Fibroblast of skin of back (primary cell): ENCODE data around the gene INVS.
"Not testable (repeated sequence)": the region's sequence is repeated elsewhere in the genome, so short reads cannot be mapped to it uniquely, and the experiment has no call there.

ENCODE experiments used
- DNase-seq: peaks from one replicate; pipeline ENCODE4 v3.0.0-alpha.2; 2013

INVS gene

DNA sequence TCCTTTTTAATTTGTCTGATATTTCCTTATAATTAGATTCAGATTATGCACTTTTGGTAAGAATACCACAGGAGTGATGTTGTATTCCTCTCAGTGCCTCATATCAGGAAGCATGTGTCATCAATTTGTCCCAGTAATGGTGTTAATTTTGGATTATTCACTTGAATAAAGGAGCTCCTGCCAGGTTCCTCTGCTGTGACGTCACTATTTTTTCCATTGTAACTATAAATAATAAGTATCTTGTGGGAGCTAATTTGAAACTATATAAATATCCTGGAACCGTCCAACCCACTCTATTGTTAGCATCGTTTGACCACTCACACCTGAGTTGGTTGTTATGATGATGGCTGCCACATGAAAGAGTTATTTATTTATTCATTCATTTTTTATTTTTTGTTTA, 107.9 kb downstream of the INVS start:
- peak; percentile 42 for DNase-seq

DNA sequence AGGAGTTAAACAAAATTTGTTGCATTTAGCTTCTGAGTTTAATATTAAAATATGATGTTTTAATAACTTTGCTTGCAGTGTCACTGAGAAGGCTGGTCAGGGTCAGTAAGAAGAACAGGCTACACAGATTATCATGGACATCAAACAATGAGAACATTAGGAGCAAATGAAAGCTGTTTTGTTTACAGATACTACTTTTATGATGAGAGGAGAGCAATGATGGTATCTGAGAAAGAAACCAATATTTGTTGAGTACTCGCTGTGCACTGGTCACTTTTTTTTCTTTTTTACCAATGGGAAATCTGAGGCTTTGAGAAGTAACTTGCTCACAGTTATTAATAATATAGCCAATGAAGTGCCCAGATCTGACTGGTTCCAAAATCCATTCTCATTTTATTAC, 109.6 kb downstream of the INVS start:
- DNase-seq, result no peak

DNA sequence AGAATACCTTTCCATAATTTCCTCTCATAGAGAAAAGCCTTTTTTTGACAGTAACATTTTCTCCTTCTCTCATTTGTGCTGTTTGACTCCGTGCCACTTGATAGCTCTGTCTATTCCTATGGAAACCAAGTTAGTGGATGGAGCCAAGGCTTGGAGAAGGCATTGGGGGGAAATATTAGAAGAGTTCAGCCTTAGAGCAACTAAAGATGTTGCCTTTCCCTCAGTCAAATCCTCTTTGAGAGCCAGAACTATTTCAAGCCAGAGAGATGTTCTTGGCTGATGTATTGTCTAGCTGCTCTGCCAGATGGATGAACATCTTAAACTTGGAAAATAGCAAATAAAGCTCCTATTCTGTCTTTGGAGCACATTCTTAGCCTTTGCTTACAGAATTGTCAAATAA, 112.4 kb downstream of the INVS start:
- no peak for DNase-seq

DNA sequence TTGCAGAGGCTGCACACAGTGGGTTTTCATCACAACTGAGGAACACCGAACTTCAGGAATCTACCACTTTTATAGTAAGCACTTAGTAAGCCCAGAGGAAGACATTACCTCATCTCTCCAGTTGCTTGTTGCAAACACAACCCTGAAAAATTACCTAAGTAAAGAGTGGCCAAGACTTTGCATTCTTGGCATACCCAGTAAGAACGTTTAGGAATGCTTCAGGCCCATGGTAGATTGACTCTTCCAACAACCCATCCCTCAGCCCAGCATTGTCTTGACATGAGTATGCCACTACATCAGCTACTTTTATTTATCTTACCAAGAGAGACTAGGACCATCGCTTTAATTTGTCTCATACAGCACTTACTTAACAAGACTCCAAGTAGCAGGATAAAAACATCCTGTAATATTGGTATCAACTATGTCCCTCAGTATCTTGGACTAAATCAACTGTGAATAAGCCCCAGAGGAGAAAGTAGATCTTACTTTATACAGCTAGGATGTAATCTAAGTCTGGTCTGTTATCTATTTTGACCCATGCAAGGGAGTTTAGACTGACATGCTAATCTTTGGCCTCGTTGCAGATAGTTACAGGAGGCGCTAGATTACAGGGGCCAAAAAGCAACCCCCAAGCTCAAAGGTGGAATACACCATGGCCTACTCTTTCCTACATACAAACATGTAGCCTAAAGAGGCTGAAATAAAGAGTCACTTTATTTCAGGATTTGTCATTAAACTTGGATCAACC, 114.9 kb downstream of the INVS start:
- peak; percentile 89 for DNase-seq

DNA sequence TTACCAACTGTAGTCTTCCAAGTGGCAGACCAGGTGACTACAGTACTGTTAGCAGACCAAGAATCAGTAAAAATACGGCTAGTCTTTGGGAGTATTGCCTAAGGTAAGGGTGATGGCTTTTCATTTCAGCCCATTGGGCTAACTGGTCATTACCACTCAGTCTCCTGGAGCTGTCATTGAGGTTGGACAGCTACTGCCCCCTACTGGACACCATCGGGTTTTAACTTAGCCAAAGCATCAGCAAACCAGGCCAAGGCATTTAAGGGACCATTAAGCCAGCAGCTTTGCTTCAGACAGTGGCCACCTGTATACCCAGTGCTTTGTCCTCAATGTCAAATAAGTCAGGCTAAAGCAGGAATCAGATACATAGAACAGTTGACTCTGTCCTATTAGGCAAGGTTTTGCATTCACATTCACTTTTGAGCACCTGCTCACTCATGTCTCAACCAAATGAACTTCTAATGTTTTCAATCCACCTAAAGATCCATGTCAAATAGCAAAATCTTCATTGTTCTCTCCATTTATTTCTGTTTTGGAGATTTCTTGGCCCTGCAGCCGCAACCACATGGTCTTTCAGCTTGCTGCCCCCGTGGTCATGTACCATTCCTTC, 117.2 kb downstream of the INVS start:
- DNase-seq, result peak; percentile 41

DNA sequence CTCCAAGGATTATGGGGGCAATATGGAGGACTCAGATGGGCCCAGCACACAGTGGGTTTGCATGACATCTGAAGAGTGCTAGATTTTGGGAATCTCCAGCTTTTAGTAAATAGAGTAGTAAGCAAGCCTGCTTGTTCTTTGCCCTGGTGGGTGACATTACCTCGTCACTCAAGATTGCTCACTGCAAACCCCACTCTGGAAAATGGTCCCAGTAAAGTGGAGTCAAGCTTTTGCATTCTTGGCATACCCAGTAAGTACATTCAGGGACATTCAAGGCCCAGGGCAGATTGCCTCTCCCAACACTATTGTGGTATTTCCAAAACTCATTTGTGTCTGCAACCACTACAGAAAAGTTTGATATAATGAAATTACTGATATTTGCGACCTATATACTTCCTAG, 118.5 kb downstream of the INVS start:
- peak; percentile 18 for DNase-seq

DNA sequence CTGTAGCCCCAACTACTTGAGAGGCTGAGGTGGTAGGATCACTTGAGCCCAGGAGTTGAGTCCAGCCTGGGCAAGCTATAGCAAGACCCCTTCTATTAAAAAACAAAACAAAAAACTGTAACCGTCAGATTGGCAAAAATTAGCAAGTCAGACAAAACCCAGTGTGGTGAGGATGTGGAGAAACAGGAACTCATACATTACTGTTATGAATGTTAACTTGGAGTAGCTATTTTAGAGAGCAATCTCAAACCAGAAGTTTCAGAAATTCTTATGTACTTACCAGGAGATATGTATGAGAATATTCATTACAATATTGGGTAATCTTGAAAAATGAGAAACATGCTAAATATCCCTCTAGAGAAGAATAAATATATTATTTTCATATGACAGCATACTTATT, 120.3 kb downstream of the INVS start:
- no peak for DNase-seq

DNA sequence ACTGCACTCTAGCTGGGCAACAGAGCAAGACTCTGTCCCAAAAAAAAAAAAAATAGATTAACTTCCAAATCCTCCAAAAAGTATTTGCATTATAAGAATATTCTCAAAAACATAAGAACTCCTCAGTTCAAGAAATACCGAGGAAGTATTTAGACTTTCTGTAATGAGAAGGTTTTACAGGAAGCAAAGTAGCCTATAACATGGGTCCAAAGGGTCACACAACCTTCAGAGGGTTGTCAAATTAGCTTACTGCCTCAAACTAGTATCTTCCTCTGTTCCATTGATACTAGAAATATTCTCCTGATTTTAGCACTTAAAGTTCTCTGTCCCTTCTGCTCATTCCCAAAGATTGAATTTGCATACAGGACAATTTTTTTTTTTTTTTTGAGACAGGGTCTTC, 121.9 kb downstream of the INVS start:
- no peak for DNase-seq

DNA sequence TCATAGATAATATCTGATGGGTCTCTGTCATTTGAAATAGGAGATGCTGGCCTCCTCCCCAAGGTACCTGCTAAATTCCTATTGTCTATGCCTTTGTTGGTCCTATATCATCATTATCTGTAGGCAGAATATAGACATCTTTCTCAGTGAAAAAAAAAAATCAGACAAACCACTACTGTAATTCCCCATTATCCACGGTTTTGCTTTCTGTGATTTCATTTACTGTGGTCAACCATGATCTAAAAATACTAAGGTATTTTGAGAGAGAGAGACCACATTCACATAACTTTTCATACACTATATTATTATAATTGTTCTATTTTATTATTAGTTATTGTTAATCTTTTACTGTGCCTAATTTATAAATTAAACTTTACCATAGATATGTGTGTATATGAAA, 122.5 kb downstream of the INVS start:
- no peak for DNase-seq

DNA sequence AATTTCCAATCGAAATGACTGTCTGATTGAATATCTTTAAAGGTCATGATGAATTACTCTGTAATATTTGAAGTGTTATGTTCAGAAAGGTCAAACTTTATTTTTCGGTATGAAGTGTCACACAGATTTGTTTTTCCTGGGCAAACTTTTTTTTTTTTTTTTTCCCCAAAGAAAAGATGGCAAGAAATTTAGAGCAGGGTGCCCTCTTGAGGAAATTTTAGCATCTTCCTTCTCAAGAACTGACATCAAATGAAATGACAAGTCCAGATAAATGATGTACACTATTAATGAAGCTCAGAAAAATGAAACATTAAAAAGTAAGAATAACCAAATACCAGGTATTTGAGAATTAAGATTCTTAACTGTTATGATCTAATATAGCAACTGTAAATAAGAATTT, 123.6 kb downstream of the INVS start:
- peak; percentile 56 for DNase-seq

DNA sequence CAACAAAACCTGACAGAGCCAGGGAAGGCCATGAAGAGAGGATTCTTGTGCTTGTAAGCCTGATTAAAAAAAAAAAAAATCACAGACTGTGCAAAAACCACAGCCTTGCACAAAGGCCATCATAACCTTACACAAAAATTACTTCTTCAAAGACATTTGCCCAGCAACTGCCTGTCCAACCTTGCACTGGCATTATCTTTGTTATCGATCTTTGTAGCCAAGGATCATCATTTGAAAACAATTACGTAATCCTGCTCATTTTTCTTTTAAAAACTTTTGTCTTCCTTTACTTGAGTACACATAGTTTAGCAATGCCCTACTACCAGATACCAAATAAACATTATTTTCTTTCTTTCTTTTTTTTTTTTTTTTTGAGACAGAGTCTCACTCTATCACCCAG, 128.6 kb downstream of the INVS start:
- DNase-seq, result no peak

DNA sequence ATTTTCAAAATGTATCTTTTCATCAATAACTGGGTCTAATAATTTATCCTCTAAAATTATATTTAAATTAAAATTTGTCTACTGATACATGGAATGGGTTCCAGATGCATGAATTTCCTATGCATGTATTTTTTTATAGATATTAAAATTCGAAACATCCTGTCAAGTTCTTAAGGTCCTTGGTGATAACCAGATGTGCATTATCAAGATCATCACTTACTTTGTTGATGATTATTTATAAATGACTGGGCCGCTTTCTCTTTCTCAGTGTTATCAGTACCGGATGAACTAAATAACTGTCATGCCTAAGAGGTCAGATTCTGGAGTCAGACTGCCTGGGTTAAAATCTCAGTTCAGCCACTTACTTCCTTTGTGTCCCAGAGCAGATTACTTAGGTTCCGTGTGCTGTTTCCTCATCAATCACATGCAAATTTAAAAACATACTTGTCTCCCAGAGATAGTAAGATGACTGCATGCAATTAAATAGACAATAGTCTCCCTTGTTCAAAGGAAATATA, 129.4 kb downstream of the INVS start:
- DNase-seq, result no peak

DNA sequence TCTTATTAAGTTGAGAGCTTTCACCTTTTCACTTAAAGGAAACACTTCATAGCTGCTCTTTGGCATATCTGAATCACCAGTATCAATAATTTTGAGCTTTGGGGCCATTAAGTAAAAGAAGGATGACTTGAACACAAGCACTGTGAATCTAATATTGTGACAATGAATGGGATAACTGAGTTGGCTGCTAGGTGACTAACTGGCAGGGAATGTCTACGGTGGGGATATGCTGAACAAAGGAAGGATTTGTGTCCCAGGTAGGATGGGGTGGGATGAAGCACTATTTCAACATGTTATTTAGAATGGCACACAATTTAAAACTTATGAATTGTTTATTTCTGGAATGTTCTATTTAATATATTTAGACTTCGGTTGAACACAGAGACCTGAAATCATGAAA, 130.1 kb downstream of the INVS start:
- DNase-seq, result no peak

DNA sequence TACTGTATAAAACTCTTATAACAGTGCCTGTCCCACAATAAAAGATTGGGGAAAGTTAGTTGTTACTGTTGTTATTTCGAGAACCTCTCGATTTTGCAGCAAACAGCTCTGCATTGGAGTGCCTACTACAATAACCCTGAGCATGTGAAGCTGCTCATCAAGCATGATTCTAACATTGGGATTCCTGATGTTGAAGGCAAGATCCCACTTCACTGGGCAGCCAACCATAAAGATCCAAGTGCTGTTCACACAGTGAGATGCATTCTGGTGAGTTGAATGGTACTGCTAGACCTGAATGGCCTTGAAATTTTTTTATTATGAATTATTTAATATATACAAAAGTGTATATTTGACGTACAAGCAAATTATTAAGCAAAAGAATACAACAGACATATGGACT, 130.5 kb downstream of the INVS start:
- no peak for DNase-seq

DNA sequence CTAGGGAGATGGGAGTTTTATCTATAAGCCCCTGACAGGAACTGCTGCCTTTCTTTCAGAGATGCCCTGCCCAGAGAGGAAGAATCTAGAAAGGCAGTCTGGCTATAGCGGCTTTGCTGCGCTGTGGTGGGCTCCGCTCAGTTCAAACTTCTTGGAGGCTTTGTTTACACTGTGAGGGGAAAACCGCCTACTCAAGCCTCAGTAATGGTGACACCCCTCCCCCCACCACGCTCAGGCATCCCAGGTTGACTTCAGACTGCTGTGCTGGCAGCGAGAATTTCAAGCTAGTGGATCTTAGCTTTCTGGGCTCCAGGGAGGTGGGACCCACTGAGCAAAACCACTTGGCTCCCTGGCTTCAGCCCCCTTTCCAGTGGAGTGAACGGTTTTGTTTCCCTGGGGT, 137.9 kb downstream of the INVS start:
- not testable (repeated sequence) for DNase-seq

DNA sequence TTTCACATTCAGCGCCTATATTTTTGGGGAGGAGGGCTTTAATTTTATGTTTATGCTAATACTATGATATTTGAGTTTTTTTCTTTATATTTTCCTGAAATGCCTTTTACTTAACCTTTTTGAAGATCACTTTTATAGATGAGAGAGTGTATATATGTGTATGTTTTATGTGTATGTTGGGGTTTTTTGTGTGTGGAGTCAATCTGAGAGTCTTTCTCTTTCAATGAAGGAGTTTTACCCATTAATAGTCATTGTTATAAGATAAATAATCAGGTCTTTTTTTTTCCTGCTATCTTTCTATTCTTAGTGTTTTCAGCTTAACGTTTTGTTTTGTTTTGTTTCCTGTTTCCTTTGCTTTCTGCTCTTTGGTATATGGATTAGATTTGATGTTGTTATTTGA, 141.5 kb downstream of the INVS start:
- DNase-seq, result no peak

DNA sequence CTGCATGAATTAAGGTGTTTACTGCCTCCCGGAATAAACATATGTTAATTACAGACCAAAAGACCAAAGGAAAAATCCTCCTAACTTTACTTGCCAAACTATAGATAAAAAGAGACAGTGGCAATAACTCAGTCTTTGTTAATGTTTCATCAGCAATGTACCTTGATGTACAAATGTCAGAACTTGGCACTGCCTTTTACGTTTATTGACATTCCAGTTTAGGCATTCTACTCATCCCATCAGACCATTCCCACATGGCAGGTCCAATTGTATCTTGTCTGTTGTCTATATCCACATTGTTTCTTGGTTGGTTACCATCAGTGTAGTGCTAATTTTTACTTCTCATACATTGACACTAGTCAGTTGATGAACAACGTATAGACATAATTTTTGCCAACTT, 168.2 kb downstream of the INVS start:
- DNase-seq, result no peak

DNA sequence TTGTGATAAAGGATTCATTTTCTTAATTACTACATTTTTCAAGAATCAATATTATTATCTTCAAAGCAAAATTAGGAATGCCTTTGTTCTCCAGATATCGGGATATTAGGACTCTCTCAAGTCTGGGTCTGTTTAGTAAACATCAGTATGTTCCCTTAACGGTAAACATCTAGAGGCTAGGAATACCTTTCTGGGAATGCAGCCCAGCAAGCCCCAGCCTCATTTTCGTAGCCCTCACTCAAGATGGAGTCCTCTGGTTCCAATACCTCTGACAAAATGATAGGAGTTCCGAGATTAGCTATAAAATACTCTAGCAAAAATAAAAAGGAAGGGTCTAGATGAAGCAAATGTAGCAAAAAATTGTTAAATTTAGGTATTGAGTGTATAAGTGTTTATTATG, 169.2 kb downstream of the INVS start:
- no peak for DNase-seq

DNA sequence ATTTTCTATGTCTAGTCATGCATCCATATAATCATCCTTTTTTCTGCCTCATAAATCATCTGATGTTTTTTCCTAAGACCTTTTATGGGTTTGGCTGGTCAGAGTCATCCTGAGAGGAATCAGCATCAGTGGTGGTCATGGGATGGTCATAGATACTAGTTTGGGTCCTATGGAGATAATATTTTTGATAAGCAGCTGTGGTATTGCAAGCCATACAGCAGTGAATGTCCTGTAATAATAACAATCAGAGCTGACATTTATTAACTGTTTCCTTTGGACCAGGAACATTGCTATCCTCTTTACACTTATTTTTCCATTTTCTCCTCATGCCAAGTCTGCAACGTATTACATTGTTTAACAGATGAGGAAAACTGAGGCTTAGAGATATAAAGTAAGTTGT, 170.6 kb downstream of the INVS start:
- DNase-seq, result no peak

DNA sequence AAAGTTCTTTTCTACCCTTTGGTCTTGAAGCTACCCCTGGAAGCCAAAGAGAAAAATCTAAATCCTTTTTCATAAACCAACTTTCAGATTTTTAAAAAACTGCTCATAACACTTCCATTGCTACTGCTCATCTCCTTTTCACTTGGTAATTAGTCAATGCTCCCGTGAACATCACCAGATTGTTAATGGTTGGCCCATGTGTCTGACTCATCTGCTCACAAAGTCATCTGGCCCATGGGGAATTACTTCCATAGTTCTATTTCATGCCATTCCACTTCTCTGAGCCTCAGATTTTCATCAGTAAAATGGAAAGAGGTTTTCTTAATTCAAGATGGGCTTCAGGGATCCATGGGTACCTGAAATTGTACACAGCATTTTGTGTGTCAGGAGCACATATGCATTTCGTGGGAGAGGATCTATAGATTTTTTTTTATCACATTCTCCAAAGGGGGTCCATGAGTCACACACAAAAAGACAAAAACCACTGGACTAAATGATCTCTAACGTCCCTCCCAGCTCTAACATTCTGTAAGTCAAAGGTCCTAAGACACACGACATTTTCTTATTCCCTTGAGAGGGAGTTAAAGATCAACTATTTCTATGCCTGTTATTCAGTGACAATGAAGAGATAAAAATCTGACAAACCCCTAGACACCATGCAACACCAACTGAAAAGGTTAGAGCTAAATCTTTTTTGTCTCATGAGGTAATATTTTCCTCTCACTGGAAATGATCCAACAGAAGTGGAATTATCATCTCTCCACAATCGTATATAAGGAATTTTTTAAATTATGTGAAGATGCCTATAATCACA, 178.3 kb downstream of the INVS start:
- DNase-seq, result peak; percentile 86

DNA sequence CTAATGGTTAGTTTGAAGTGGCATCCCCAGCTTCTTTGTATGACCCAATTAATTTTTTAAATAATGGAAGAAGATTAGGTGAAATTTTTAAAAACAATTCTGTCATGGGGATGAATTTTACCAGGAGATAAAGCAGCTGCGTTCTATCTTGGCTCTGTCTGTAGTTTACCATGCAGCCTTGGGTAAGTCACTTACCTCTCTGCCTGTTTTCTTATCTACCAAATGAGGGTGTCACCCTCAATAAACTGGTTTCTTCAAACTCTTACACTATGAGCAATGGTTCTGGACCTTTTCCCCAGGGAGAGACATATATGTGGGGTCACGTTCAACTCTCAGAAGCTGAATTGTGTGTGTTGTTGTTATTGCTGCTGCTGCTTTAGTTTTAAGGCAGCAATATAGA, 182.0 kb downstream of the INVS start:
- peak; percentile 33 for DNase-seq

DNA sequence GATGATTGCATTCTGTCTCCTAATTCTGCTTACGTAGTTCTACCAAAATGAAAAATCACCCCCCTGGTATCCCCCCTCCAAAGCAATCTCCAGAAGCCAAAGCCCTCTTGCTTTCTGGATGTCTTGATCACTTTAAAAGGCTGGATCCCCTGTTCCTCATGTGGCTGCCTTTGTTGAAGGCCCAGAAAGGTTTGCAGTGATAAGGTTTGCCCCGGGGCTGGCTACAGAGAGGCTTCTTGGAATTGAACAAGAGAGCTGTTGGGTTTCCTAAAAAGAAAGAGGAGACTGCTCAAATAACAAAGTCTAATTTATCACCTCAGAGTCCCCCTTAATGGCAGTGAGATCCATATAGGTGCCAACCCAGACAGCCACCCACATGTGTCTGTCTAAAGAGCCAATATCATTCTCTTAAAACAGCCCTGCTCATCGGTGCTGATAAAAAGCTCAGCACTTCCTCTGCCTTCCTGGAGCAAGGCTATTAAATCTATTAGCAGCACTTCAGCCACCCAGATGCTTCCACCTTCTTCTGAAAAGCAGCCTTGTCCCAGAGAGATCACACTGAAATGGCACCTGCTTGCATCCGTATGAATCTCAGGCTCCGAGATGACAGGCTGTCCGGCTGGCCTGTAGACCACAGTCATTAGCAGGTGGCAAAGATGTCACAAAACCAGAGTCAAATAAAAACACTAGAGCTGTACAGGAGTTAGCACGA, 182.8 kb downstream of the INVS start:
- DNase-seq, result no peak

DNA sequence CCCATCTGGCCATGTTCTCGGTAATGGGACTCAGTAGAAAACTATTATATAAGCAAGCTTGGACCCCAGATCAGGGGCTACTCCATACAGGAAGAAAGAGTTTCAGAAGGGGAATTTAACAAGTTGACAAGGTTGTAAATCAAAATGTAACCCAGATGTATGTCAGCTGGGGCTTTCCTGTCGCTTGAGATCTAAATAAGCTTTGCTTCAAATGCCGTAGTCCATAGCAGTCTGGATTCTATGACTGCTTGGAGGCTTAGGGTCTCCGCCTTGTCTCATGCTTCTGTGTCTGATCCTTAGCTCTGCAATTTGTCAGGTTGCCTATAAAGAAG, 183.3 kb downstream of the INVS start:
- no peak for DNase-seq
